Testis (tissue), 2 donors: ENCODE results near the gene NUBPL.

ENCODE experiments used
- CTCF ChIP-seq, 3 experiments: fragments of 450-650 bp in 2 of 3; fragments of 200-600 bp in 1 of 3; sonication (generic) in 1 of 3; IDR thresholded peaks; one replicate each; pipeline ENCODE4 v1.5.1; 2016 to 2019; ENCODE audit warnings: antibody characterized with exemption in 3 of 3, mild to moderate bottlenecking in 2 of 3, moderate library complexity in 1 of 3
- POLR2A ChIP-seq: fragments of 450-650 bp; IDR thresholded peaks from one replicate; pipeline ENCODE4 v1.6.1; 2017; ENCODE audit warnings: antibody characterized with exemption, mild to moderate bottlenecking, moderate library complexity

GRCh38 chr14:31835049-31835448 lies 273.8 kb downstream of the NUBPL start:
- TF ChIP-seq CTCF (IDR thresholded peaks at IDR 0.05) (no peak), POLR2A (no peak)
